Liver (tissue), 9 donors: ENCODE measurements around the gene EXOC3L1. TPM values are rescaled to one million over a fixed set of nuclear protein-coding genes. Genes with fewer than 3 reads are reported as not detected.
A peak's percentile ranks its signal among the peaks of the same experiment; 100 is the strongest.

Source experiments
- DNase-seq: peaks from one replicate; pipeline ENCODE4 v3.0.0-alpha.2; 2017; ENCODE audit warnings: low spot score
- H3K27ac ChIP-seq, 2 donors: one replicate each; pipeline ENCODE4 v1.7.0; 2013; ENCODE audit warnings: inconsistent platforms in 2 of 2, low read length in 2 of 2, control low read depth in 1 of 2, low read depth in 1 of 2, mild to moderate bottlenecking in 1 of 2
- H3K27me3 ChIP-seq, 4 donors: one replicate each; pipeline versions ENCODE4 v1.6.1 to v1.7.0; 2013; ENCODE audit warnings: low read length in 3 of 4, inconsistent platforms in 1 of 4, mild to moderate bottlenecking in 1 of 4, moderate library complexity in 1 of 4; ENCODE audit not compliant: control insufficient read depth in 4 of 4, insufficient read depth in 4 of 4
- H3K36me3 ChIP-seq, 4 donors: one replicate each; pipeline versions ENCODE4 v1.6.1 to v1.7.0; 2013; ENCODE audit warnings: low read length in 3 of 4, mild to moderate bottlenecking in 3 of 4, low read depth in 1 of 4, moderate library complexity in 1 of 4; ENCODE audit not compliant: control insufficient read depth in 4 of 4, insufficient read depth in 3 of 4
- H3K4me1 ChIP-seq, 4 donors: one replicate each; pipeline versions ENCODE4 v1.6.1 to v1.7.0; 2013; ENCODE audit warnings: low read length in 3 of 4, mild to moderate bottlenecking in 3 of 4, moderate library complexity in 1 of 4; ENCODE audit not compliant: control insufficient read depth in 4 of 4, insufficient read depth in 4 of 4
- H3K4me3 ChIP-seq, 3 donors: one replicate each; pipeline versions ENCODE4 v1.6.1 to v1.7.0; 2013; ENCODE audit warnings: low read length in 3 of 3, control low read depth in 1 of 3, low read depth in 1 of 3, mild to moderate bottlenecking in 1 of 3
- H3K9ac ChIP-seq, 2 donors: one replicate each; pipeline ENCODE4 v1.7.0; 2013; ENCODE audit warnings: low read length in 2 of 2, mild to moderate bottlenecking in 2 of 2, moderate library complexity in 2 of 2, control low read depth in 1 of 2, low read depth in 1 of 2
- H3K9me3 ChIP-seq, 4 donors: one replicate each; pipeline versions ENCODE4 v1.6.1 to v1.7.0; 2013; ENCODE audit warnings: low read length in 3 of 4; ENCODE audit not compliant: control insufficient read depth in 4 of 4
- EGR1 ChIP-seq, 2 donors: IDR thresholded peaks; 2 replicates each; pipeline ENCODE4 v1.6.1; 2016 to 2018; ENCODE audit warnings: antibody characterized with exemption in 2 of 2, low read depth in 2 of 2
- FOXA1 ChIP-seq: IDR thresholded peaks from 2 replicates; pipeline ENCODE4 v1.6.1; 2016; ENCODE audit warnings: antibody characterized with exemption
- FOXA2 ChIP-seq: IDR thresholded peaks from 2 replicates; pipeline ENCODE4 v1.6.1; 2016; ENCODE audit warnings: antibody characterized with exemption
- GABPA ChIP-seq, 2 donors: IDR thresholded peaks in 1 of 2; conservative IDR thresholded peaks in 1 of 2; 2 replicates each; pipeline ENCODE4 v1.6.1; 2016; ENCODE audit warnings: antibody characterized with exemption in 2 of 2, mild to moderate bottlenecking in 1 of 2, moderate library complexity in 1 of 2
- HNF4A ChIP-seq, 2 donors: conservative IDR thresholded peaks; 2 replicates each; pipeline ENCODE4 v1.6.1; 2016; ENCODE audit warnings: antibody characterized with exemption in 2 of 2, mild to moderate bottlenecking in 2 of 2
- HNF4G ChIP-seq: IDR thresholded peaks from 2 replicates; pipeline ENCODE4 v1.6.1; 2016; ENCODE audit warnings: antibody characterized with exemption
- JUND ChIP-seq, 2 donors: IDR thresholded peaks; 2 replicates each; pipeline ENCODE4 v1.6.1; 2016; ENCODE audit warnings: antibody characterized with exemption in 2 of 2
- NR2F2 ChIP-seq: IDR thresholded peaks from 2 replicates; pipeline ENCODE4 v1.6.1; 2016; ENCODE audit warnings: antibody characterized with exemption
- RAD21 ChIP-seq, 2 donors: IDR thresholded peaks; 2 replicates each; pipeline ENCODE4 v1.6.1; 2016; ENCODE audit warnings: antibody characterized with exemption in 2 of 2, mild to moderate bottlenecking in 2 of 2
- RXRA ChIP-seq, 2 donors: IDR thresholded peaks; 2 replicates each; pipeline ENCODE4 v1.6.1; 2017 to 2018; ENCODE audit warnings: antibody characterized with exemption in 2 of 2, mild to moderate bottlenecking in 1 of 2
- SP1 ChIP-seq: IDR thresholded peaks from 2 replicates; pipeline ENCODE4 v1.6.1; 2018; ENCODE audit warnings: antibody characterized with exemption, mild to moderate bottlenecking
- TAF1 ChIP-seq: conservative IDR thresholded peaks from 2 replicates; pipeline ENCODE4 v1.6.1; 2016; ENCODE audit warnings: antibody characterized with exemption, mild to moderate bottlenecking
- YY1 ChIP-seq: IDR thresholded peaks from 2 replicates; pipeline ENCODE4 v1.6.1; 2016; ENCODE audit warnings: antibody characterized with exemption, mild to moderate bottlenecking
- WGBS: extraction: QIAGEN DNeasy Blood & Tissue Kit; methylation state at CpG from one replicate; pipeline ENCODE4 v1.1.7; 2013; 5-methylcytosine and 5-hydroxymethylcytosine counted together
- polyA plus RNA-seq, 2 donors: library from polyadenylated mRNA; stranded (reverse) in 1 of 2; unstranded in 1 of 2; fragments of 200-250 nt in 1 of 2; fragments of >200 nt in 1 of 2; fragmentation: Nextera tagmentation in 1 of 2; extraction: Ambion mirVana in 1 of 2; gene quantifications; one replicate each; pipeline versions ENCODE4 v1.2.1 to v1.2.3, GENCODE V29; 2013 to 2015
- total RNA-seq, 2 donors: library from RNA; depleted of rRNA; stranded (reverse); fragments of >200 nt; gene quantifications; one replicate each; pipeline ENCODE4 v1.2.3, GENCODE V29; 2014
- TF ChIP-seq, protein P1 (sequence below): IDR thresholded peaks from 2 replicates; pipeline ENCODE4 v1.6.1; 2016; ENCODE audit warnings: antibody characterized with exemption
- TF ChIP-seq, protein P2 (sequence below): IDR thresholded peaks from 2 replicates; pipeline ENCODE4 v1.6.1; 2016; ENCODE audit warnings: antibody characterized with exemption
- TF ChIP-seq, protein P3 (sequence below): IDR thresholded peaks from 2 replicates; pipeline ENCODE4 v1.6.1; 2016; ENCODE audit warnings: antibody characterized with exemption, mild to moderate bottlenecking
- TF ChIP-seq, protein P4 (sequence below): IDR thresholded peaks from 2 replicates; pipeline ENCODE4 v1.6.1; 2016; ENCODE audit warnings: antibody characterized with exemption
- TF ChIP-seq, protein P5 (sequence below): fragments of 150-350 bp; IDR thresholded peaks from 2 replicates; pipeline ENCODE4 v1.5.1; 2017; ENCODE audit warnings: improper control_type of control experiment, low read depth, low read length; ENCODE audit not compliant: missing input control
- donor health status: healthy.
- donor health status: healthy.
- donor health status: healthy.
- donor health status: healthy.
- donor health status: healthy.

The EXOC3L1 gene
- total and polyA plus RNA-seq, 4 donors = 1.1 to 3.7 (median 2.8) TPM

DNA sequence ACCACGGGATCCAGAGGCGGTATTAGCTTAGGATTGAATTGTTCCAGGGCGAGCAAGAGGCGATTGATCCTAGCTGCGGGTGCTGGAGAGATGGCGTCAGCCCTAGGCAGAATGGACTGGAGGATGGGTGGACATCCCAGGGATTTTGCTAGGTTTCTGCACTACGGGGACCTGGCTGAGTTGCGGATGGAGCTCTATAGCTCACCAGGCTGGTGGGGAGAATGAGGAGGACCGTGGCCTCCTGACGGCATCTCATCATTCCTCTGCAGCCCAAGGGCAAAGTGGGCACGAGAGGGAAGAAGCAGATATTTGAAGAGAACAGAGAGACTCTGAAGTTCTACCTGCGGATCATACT lies 37.6 kb upstream of the EXOC3L1 start:
- Histone ChIP-seq H3K9me3 (no peaks in the 10 kb centered on the region), H3K36me3 (peaks cover 7 to 19% (median 17%) of the 10 kb centered on the region in 4 donors), H3K9ac (peak overlapping the region; percentile 84 to 93), H3K4me3 (peak overlapping the region; percentile 81 to 98 (median 93)), H3K4me1 (peaks cover 2 to 47% (median 30%) of the 10 kb centered on the region in 4 donors), H3K27me3 (no peaks in the 10 kb centered on the region), H3K27ac (peak overlapping the region; percentile 49 to 70)
- TF ChIP-seq, protein P1, sequence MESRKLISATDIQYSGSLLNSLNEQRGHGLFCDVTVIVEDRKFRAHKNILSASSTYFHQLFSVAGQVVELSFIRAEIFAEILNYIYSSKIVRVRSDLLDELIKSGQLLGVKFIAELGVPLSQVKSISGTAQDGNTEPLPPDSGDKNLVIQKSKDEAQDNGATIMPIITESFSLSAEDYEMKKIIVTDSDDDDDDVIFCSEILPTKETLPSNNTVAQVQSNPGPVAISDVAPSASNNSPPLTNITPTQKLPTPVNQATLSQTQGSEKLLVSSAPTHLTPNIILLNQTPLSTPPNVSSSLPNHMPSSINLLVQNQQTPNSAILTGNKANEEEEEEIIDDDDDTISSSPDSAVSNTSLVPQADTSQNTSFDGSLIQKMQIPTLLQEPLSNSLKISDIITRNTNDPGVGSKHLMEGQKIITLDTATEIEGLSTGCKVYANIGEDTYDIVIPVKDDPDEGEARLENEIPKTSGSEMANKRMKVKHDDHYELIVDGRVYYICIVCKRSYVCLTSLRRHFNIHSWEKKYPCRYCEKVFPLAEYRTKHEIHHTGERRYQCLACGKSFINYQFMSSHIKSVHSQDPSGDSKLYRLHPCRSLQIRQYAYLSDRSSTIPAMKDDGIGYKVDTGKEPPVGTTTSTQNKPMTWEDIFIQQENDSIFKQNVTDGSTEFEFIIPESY = no peak
- TF ChIP-seq FOXA1 = no peak
- TF ChIP-seq EGR1 (IDR thresholded peaks at IDR 0.05; ENCODE audit: low read depth in 2 of 2) = no peak
- 13% methylated on average over 12 of the region's 12 CpGs for WGBS
- DNase-seq = no peak

DNA sequence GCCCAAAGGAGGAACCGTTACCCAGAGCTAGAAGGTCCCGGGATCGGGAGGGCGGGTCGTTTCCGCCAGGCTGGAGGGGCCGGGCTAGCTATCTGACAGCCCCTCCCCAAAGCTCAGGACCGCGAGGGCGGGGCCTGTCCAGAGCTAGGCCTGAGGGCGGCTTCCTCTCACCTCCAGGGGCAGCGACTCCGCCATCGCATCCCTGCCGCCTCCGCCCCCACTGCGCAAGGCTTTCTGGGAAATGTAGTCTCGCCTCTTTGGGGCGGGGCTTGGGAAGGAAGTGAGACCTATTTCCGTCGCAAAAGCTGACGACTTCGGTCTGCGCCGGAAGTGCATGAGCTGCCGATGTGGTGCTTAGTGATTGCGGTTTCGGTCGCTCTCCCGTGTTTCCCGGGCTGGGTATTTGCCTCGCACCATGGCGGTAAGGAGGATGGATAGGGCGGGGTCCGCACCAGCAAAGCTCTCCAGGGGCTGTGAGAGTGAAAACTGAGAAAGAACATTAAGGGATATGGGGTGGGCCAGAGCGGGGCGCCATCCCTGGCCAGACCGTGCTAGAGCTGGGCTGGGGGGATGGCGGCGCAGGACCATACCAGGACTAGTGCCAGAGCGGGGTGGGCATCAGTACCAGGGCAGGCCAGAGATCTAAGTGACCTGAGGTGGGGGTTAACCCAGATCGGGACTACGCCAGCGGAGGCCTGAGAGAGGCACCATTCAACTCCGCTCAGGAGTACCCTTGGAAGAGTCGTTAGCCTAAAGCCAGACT lies 37.0 kb upstream of the EXOC3L1 start, which contains the start of gene TMEM208:
TSS of gene TMEM208 (plus strand) at position 327 of the 763 bp plus-strand sequence. CDS start at position 416, 89 bp downstream.
- H3K36me3 ChIP-seq = peaks cover 7 to 19% (median 17%) of the 10 kb centered on the region in 4 donors
- H3K27ac ChIP-seq = peak within 1 kb of the TSS; percentile 49 to 70
- under 1% methylated on average over 46 of the region's 46 CpGs for WGBS
- peak within 1 kb of the TSS; percentile 84 to 93 for H3K9ac ChIP-seq
- DNase-seq = peak; percentile 99
- peaks cover 2 to 47% (median 30%) of the 10 kb centered on the region in 4 donors for H3K4me1 ChIP-seq
- H3K27me3 ChIP-seq = no peaks in the 10 kb centered on the region
- TF ChIP-seq RAD21 (IDR thresholded peaks at IDR 0.05) (no peak), HNF4A (conservative IDR thresholded peaks at IDR 0.05) (peak in 1 of 2 donors; percentile 32), YY1 (peak; percentile 95), SP1 (peak; percentile 92), HNF4G (no peak), JUND (IDR thresholded peaks at IDR 0.05) (peak in 1 of 2 donors; percentile 23), NR2F2 (peak; percentile 55), FOXA1 (peak; percentile 85), GABPA (IDR thresholded peaks at IDR 0.05 in 1 of 2, conservative IDR thresholded peaks at IDR 0.05 in 1 of 2) (peak; percentile 100), TAF1 (no peak), FOXA2 (no peak), EGR1 (IDR thresholded peaks at IDR 0.05; ENCODE audit: low read depth in 2 of 2) (peak; percentile 93 to 97), RXRA (IDR thresholded peaks at IDR 0.05) (peak; percentile 30 to 48)
- TF ChIP-seq, protein P1 = peak; percentile 90
- TF ChIP-seq, protein P2, sequence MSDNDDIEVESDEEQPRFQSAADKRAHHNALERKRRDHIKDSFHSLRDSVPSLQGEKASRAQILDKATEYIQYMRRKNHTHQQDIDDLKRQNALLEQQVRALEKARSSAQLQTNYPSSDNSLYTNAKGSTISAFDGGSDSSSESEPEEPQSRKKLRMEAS = no peak
- TF ChIP-seq, protein P3, sequence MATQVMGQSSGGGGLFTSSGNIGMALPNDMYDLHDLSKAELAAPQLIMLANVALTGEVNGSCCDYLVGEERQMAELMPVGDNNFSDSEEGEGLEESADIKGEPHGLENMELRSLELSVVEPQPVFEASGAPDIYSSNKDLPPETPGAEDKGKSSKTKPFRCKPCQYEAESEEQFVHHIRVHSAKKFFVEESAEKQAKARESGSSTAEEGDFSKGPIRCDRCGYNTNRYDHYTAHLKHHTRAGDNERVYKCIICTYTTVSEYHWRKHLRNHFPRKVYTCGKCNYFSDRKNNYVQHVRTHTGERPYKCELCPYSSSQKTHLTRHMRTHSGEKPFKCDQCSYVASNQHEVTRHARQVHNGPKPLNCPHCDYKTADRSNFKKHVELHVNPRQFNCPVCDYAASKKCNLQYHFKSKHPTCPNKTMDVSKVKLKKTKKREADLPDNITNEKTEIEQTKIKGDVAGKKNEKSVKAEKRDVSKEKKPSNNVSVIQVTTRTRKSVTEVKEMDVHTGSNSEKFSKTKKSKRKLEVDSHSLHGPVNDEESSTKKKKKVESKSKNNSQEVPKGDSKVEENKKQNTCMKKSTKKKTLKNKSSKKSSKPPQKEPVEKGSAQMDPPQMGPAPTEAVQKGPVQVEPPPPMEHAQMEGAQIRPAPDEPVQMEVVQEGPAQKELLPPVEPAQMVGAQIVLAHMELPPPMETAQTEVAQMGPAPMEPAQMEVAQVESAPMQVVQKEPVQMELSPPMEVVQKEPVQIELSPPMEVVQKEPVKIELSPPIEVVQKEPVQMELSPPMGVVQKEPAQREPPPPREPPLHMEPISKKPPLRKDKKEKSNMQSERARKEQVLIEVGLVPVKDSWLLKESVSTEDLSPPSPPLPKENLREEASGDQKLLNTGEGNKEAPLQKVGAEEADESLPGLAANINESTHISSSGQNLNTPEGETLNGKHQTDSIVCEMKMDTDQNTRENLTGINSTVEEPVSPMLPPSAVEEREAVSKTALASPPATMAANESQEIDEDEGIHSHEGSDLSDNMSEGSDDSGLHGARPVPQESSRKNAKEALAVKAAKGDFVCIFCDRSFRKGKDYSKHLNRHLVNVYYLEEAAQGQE = peak; percentile 53
- TF ChIP-seq, protein P4, sequence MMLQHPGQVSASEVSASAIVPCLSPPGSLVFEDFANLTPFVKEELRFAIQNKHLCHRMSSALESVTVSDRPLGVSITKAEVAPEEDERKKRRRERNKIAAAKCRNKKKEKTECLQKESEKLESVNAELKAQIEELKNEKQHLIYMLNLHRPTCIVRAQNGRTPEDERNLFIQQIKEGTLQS = no peak
- TF ChIP-seq, protein P5, sequence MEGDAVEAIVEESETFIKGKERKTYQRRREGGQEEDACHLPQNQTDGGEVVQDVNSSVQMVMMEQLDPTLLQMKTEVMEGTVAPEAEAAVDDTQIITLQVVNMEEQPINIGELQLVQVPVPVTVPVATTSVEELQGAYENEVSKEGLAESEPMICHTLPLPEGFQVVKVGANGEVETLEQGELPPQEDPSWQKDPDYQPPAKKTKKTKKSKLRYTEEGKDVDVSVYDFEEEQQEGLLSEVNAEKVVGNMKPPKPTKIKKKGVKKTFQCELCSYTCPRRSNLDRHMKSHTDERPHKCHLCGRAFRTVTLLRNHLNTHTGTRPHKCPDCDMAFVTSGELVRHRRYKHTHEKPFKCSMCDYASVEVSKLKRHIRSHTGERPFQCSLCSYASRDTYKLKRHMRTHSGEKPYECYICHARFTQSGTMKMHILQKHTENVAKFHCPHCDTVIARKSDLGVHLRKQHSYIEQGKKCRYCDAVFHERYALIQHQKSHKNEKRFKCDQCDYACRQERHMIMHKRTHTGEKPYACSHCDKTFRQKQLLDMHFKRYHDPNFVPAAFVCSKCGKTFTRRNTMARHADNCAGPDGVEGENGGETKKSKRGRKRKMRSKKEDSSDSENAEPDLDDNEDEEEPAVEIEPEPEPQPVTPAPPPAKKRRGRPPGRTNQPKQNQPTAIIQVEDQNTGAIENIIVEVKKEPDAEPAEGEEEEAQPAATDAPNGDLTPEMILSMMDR = peak; percentile 13
- H3K9me3 ChIP-seq = no peaks in the 10 kb centered on the region
- H3K4me3 ChIP-seq = peak within 1 kb of the TSS; percentile 81 to 98 (median 93)
